MM.1S (cell line): ENCODE results near the gene ARFGEF3.

Experiments
- EZH2 ChIP-seq: fragments of 300-600 bp; sonication (generic); optimal IDR thresholded peaks from 2 replicates; pipeline ENCODE3; 2017; ENCODE audit warnings: low read depth, mild to moderate bottlenecking, antibody characterized with exemption, low read length, mixed read lengths
- TF ChIP-seq, protein P1 (sequence below): fragments of 300-600 bp; sonication (generic); IDR thresholded peaks from 2 replicates; pipeline ENCODE4 v1.5.1; 2016; ENCODE audit warnings: antibody characterized with exemption, low read length, mixed read lengths

- TF ChIP-seq, protein P1, sequence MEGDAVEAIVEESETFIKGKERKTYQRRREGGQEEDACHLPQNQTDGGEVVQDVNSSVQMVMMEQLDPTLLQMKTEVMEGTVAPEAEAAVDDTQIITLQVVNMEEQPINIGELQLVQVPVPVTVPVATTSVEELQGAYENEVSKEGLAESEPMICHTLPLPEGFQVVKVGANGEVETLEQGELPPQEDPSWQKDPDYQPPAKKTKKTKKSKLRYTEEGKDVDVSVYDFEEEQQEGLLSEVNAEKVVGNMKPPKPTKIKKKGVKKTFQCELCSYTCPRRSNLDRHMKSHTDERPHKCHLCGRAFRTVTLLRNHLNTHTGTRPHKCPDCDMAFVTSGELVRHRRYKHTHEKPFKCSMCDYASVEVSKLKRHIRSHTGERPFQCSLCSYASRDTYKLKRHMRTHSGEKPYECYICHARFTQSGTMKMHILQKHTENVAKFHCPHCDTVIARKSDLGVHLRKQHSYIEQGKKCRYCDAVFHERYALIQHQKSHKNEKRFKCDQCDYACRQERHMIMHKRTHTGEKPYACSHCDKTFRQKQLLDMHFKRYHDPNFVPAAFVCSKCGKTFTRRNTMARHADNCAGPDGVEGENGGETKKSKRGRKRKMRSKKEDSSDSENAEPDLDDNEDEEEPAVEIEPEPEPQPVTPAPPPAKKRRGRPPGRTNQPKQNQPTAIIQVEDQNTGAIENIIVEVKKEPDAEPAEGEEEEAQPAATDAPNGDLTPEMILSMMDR: no peak
- no peak for TF ChIP-seq EZH2
Observed at GRCh38 chr6:138310294-138310693, 148.6 kb downstream of the ARFGEF3 start.
